ENCODE data around the gene ZNHIT1.

- TF ChIP-seq, protein P1, sequence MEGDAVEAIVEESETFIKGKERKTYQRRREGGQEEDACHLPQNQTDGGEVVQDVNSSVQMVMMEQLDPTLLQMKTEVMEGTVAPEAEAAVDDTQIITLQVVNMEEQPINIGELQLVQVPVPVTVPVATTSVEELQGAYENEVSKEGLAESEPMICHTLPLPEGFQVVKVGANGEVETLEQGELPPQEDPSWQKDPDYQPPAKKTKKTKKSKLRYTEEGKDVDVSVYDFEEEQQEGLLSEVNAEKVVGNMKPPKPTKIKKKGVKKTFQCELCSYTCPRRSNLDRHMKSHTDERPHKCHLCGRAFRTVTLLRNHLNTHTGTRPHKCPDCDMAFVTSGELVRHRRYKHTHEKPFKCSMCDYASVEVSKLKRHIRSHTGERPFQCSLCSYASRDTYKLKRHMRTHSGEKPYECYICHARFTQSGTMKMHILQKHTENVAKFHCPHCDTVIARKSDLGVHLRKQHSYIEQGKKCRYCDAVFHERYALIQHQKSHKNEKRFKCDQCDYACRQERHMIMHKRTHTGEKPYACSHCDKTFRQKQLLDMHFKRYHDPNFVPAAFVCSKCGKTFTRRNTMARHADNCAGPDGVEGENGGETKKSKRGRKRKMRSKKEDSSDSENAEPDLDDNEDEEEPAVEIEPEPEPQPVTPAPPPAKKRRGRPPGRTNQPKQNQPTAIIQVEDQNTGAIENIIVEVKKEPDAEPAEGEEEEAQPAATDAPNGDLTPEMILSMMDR (IDR thresholded peaks at IDR 0.05), result no peak
- TF ChIP-seq POLR2AphosphoS5 (IDR thresholded peaks at IDR 0.05), result no peak
Measured at GRCh38 chr7:101179713-101180112, 38.3 kb upstream of the ZNHIT1 start.

Measured in gastroesophageal sphincter (tissue), 3 donors.